Hepatocyte (in vitro differentiated cells): Measurements from ENCODE around the gene SORCS2. TPM values are rescaled to one million over a fixed set of nuclear protein-coding genes. Genes with fewer than 3 reads are reported as not detected.

ENCODE experiments used
- DNase-seq: peaks from one replicate; pipeline ENCODE4 v3.0.0-alpha.2; 2016; ENCODE audit warnings: low spot score
- H2AFZ ChIP-seq: fragments of 200-600 bp; sonication (generic); 2 replicates; pipeline ENCODE4 v1.6.0; 2016; ENCODE audit warnings: antibody characterized with exemption, mild to moderate bottlenecking
- H3K27ac ChIP-seq: fragments of 200-600 bp; sonication (generic); 2 replicates; pipeline ENCODE4 v1.5.1; 2016; ENCODE audit warnings: mild to moderate bottlenecking
- H3K27me3 ChIP-seq: fragments of 200-600 bp; sonication (generic); 2 replicates; pipeline ENCODE4 v1.6.1; 2016
- H3K36me3 ChIP-seq: fragments of 200-600 bp; sonication (generic); replicated peaks from 2 replicates; pipeline ENCODE4 v1.5.1; 2016; ENCODE audit warnings: low read depth; ENCODE audit not compliant: insufficient read depth
- H3K4me1 ChIP-seq: fragments of 200-600 bp; sonication (generic); 2 replicates; pipeline ENCODE4 v1.5.1; 2016; ENCODE audit warnings: mild to moderate bottlenecking, moderate library complexity; ENCODE audit not compliant: insufficient read depth
- H3K4me2 ChIP-seq: fragments of 200-600 bp; sonication (generic); 2 replicates; pipeline ENCODE4 v1.6.0; 2016
- H3K4me3 ChIP-seq: fragments of 200-600 bp; sonication (generic); 2 replicates; pipeline ENCODE4 v1.5.1; 2016; ENCODE audit warnings: mild to moderate bottlenecking
- H3K79me2 ChIP-seq: fragments of 200-600 bp; sonication (generic); 2 replicates; pipeline ENCODE4 v1.6.0; 2017; ENCODE audit warnings: mild to moderate bottlenecking
- H3K9me2 ChIP-seq: fragments of 200-600 bp; sonication (generic); replicated peaks from 2 replicates; pipeline ENCODE4 v1.6.0; 2017; ENCODE audit warnings: mild to moderate bottlenecking; ENCODE audit not compliant: insufficient read depth
- H3K9me3 ChIP-seq: fragments of 200-600 bp; sonication (generic); 2 replicates; pipeline ENCODE4 v1.5.1; 2016; ENCODE audit warnings: low read depth, mild to moderate bottlenecking
- H4K20me1 ChIP-seq: fragments of 200-600 bp; sonication (generic); 2 replicates; pipeline ENCODE4 v1.6.0; 2016; ENCODE audit warnings: mild to moderate bottlenecking; ENCODE audit not compliant: insufficient read depth, poor library complexity, severe bottlenecking
- EZH2 ChIP-seq: fragments of 200-600 bp; sonication (generic); IDR thresholded peaks from 2 replicates; pipeline ENCODE4 v1.6.1; 2016; ENCODE audit warnings: antibody characterized with exemption, mild to moderate bottlenecking, borderline replicate concordance
- EZH2phosphoT487 ChIP-seq: fragments of 200-600 bp; sonication (generic); IDR thresholded peaks from one replicate; pipeline ENCODE4 v1.6.1; 2018; ENCODE audit warnings: antibody characterized with exemption, mild to moderate bottlenecking, low read depth, moderate library complexity; ENCODE audit not compliant: unreplicated experiment, severe bottlenecking
- WGBS: methylation state at CpG from one replicate; pipeline ENCODE4 v1.1.6; 2016; ENCODE audit warnings: low lambda C conversion rate; ENCODE audit errors: missing lambda C conversion rate; 5-methylcytosine and 5-hydroxymethylcytosine counted together
- polyA plus RNA-seq: library from polyadenylated mRNA; unstranded; fragments of >200 nt; fragmentation: Nextera tagmentation; extraction: Ambion mirVana; gene quantifications from 2 replicates; pipeline ENCODE4 v1.2.1, GENCODE V29; 2016
- total RNA-seq: library from RNA; depleted of rRNA; stranded (reverse); fragments of >200 nt; gene quantifications from 2 replicates; pipeline ENCODE4 v1.2.3, GENCODE V29; 2014
- TF ChIP-seq, protein P1 (sequence below): fragments of 200-600 bp; sonication (generic); IDR thresholded peaks from 2 replicates; pipeline ENCODE4 v1.5.1; 2016; ENCODE audit warnings: antibody characterized with exemption, mild to moderate bottlenecking; ENCODE audit not compliant: poor library complexity

SORCS2 gene
- total and polyA plus RNA-seq, 2 experiments from 2014 or later: 1.6 to 4.8 TPM

- Histone ChIP-seq H3K79me2 (no peaks in the 10 kb centered on the region), H3K9me2 (no peaks in the 10 kb centered on the region), H4K20me1 (no peaks in the 10 kb centered on the region), H2AFZ (no peak overlapping the region), H3K4me1 (no peaks in the 10 kb centered on the region), H3K4me3 (no peak overlapping the region), H3K9me3 (no peaks in the 10 kb centered on the region), H3K27me3 (no peaks in the 10 kb centered on the region), H3K36me3 (no peaks in the 10 kb centered on the region), H3K27ac (no peak overlapping the region), H3K4me2 (no peak overlapping the region)
- no peak for TF ChIP-seq EZH2
- TF ChIP-seq EZH2phosphoT487: no peak
- TF ChIP-seq, protein P1, sequence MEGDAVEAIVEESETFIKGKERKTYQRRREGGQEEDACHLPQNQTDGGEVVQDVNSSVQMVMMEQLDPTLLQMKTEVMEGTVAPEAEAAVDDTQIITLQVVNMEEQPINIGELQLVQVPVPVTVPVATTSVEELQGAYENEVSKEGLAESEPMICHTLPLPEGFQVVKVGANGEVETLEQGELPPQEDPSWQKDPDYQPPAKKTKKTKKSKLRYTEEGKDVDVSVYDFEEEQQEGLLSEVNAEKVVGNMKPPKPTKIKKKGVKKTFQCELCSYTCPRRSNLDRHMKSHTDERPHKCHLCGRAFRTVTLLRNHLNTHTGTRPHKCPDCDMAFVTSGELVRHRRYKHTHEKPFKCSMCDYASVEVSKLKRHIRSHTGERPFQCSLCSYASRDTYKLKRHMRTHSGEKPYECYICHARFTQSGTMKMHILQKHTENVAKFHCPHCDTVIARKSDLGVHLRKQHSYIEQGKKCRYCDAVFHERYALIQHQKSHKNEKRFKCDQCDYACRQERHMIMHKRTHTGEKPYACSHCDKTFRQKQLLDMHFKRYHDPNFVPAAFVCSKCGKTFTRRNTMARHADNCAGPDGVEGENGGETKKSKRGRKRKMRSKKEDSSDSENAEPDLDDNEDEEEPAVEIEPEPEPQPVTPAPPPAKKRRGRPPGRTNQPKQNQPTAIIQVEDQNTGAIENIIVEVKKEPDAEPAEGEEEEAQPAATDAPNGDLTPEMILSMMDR: no peak
- DNase-seq: no peak
- 93% methylated on average over 5 of the region's 5 CpGs for WGBS
These were observed 82.7 kb downstream of the SORCS2 start for GRCh38 chr4:7275067-7275466.

DNA sequence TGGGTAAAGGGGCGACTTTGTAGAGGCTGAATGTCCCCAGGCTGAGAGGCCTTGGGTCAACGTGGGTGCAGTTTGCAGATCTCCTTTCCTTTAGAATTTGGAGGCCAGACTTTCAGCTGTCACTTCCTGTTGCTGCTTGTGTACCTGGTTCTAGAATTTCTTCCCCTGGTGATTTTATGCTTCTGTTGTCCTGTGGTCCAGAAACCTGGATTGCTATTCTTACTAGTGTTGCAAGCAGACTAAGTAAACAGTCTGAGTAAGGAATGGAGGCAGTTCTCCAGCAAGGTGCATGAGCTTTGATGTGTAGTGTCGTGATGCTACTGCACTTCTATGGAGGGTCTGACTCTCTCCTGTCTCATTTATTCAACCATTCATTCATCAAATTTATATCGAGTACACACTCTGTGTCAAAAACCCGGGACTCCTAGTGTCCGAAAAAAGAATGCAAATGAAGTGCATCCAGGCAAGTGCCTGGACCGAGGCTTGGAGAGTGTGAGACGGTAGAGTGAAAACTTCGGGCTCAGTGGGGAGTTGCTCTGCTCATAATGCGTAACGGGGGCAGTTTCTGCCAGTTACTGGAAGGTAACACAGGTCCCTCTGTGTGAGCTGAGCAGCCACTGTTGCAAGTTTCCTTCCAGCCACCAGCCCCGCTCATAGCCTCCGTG, 83.3 kb downstream of the SORCS2 start:
- Histone ChIP-seq H2AFZ (no peak overlapping the region), H3K27me3 (no peaks in the 10 kb centered on the region), H4K20me1 (no peaks in the 10 kb centered on the region), H3K27ac (no peak overlapping the region), H3K9me2 (no peaks in the 10 kb centered on the region), H3K79me2 (no peaks in the 10 kb centered on the region), H3K36me3 (no peaks in the 10 kb centered on the region), H3K4me2 (no peak overlapping the region), H3K9me3 (no peaks in the 10 kb centered on the region), H3K4me1 (no peaks in the 10 kb centered on the region), H3K4me3 (no peak overlapping the region)
- WGBS: 85% methylated on average over 13 of the region's 13 CpGs
- TF ChIP-seq EZH2: no peak
- no peak for TF ChIP-seq EZH2phosphoT487
- TF ChIP-seq, protein P1: no peak
- DNase-seq: no peak

GRCh38 chr4:7276515-7276914, 84.2 kb downstream of the SORCS2 start:
- DNase-seq: no peak
- WGBS: 82% methylated on average over 11 of the region's 11 CpGs
- H3K4me1 ChIP-seq: no peaks in the 10 kb centered on the region

More at GRCh38 chr4:7276515-7276914, 84.2 kb downstream of the SORCS2 start:
- Histone ChIP-seq H3K9me3 (no peaks in the 10 kb centered on the region), H3K27ac (no peak overlapping the region), H3K36me3 (no peaks in the 10 kb centered on the region), H3K79me2 (no peaks in the 10 kb centered on the region), H4K20me1 (no peaks in the 10 kb centered on the region), H3K27me3 (no peaks in the 10 kb centered on the region), H2AFZ (no peak overlapping the region), H3K9me2 (no peaks in the 10 kb centered on the region), H3K4me3 (no peak overlapping the region), H3K4me2 (no peak overlapping the region)
- TF ChIP-seq, protein P1: no peak
- TF ChIP-seq EZH2: no peak
- TF ChIP-seq EZH2phosphoT487: no peak
